GM18951 (cell line): ENCODE measurements around the gene TENM3.

ENCODE experiments used
- POLR2A ChIP-seq: IDR thresholded peaks from 4 replicates; pipeline ENCODE4 v1.6.1; 2011; ENCODE audit warnings: mild to moderate bottlenecking; ENCODE audit not compliant: insufficient read length, insufficient read depth; ENCODE audit errors: extremely low read depth
- in situ Hi-C: fragments of 300-500 bp; cut with MboI; formaldehyde crosslinking; loops from one replicate; pipeline ENCODE4 v1.12.0; 2022; ENCODE audit warnings: low sequenced_read_pairs, mixed read lengths, inconsistent platforms; ENCODE audit not compliant: unreplicated experiment

The TENM3 gene

GRCh38 chr4:182795446-182796238 is 552.4 kb downstream of the TENM3 start:
- in situ Hi-C loops = no loop called here
- TF ChIP-seq POLR2A = no peak

DNA sequence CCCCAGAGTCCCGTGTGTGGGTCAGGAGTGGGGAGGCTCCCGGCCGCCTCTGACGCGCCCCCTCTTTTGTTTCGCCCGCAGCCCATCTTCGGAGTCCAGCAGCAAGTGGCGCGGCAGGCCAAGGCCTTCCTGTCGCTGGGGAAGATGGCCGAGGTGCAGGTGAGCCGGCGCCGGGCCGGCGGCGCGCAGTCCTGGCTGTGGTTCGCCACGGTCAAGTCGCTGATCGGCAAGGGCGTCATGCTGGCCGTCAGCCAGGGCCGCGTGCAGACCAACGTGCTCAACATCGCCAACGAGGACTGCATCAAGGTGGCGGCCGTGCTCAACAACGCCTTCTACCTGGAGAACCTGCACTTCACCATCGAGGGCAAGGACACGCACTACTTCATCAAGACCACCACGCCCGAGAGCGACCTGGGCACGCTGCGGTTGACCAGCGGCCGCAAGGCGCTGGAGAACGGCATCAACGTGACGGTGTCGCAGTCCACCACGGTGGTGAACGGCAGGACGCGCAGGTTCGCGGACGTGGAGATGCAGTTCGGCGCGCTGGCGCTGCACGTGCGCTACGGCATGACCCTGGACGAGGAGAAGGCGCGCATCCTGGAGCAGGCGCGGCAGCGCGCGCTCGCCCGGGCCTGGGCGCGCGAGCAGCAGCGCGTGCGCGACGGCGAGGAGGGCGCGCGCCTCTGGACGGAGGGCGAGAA is 556.5 kb downstream of the TENM3 start:
- no peak for TF ChIP-seq POLR2A
- in situ Hi-C loops = loop anchor here (25.0 kb wide), 1 partner anchor 463 kb away; no protein-coding TSS in a partner anchor

GRCh38 chr4:182800216-182800515 is 557.0 kb downstream of the TENM3 start:
- in situ Hi-C loops = loop anchor here (25.0 kb wide), 1 partner anchor 462 kb away; no protein-coding TSS in a partner anchor
- TF ChIP-seq POLR2A = no peak

DNA sequence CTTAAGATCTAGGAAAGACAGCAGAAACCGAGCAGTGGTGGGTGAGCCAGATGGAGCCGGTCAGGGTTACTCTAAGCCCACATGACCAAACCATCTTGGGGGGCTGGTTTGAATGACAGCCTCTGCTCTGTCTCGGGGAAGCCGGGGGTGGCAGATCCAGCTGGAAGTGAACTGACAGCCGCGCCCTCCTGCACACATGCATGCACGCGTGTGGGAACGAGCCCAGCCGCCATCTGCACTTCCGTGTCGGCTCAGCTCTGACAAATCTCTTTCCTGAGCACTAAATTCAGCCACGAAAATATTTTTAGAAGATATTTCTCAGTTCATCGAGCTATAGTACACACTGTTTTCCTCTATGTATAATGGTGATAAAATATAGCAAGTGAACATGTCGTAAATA is 558.4 kb downstream of the TENM3 start:
- no peak for TF ChIP-seq POLR2A
- in situ Hi-C loops = loop anchor here (25.0 kb wide), 1 partner anchor 461 kb away; no protein-coding TSS in a partner anchor

- in situ Hi-C loops = loop anchor here (25.0 kb wide), 1 partner anchor 460 kb away; no protein-coding TSS in a partner anchor
- TF ChIP-seq POLR2A = no peak
Observed at GRCh38 chr4:182802621-182803020, 559.4 kb downstream of the TENM3 start.

GRCh38 chr4:182803235-182803634 is 560.0 kb downstream of the TENM3 start:
- in situ Hi-C loops = loop anchor here (25.0 kb wide), 1 partner anchor 459 kb away; no protein-coding TSS in a partner anchor

DNA sequence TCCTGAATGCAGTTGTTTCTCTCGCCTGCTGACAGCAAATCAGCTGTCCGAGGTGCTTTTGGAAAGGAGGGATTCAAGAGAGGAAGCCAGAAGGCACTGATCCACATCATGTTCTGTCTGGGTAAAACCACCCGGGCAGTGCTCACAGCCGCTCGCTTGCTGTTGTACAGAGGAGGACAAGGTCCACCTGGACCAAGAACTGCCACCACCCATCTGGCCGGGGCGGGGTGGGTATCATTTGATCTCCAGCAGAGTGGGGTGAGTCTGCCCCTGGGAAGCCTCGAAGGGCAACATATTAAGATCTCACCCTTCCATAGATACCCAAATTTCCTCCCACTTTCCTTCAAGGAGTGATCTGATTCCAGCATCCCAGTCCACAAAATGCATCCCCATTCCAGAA is 560.9 kb downstream of the TENM3 start:
- no peak for TF ChIP-seq POLR2A
- in situ Hi-C loops = loop anchor here (25.0 kb wide), 1 partner anchor 458 kb away; no protein-coding TSS in a partner anchor

More at GRCh38 chr4:182803235-182803634, 560.0 kb downstream of the TENM3 start:
- TF ChIP-seq POLR2A = no peak

- TF ChIP-seq POLR2A = no peak
- in situ Hi-C loops = loop anchor here (25.0 kb wide), 1 partner anchor 457 kb away; no protein-coding TSS in a partner anchor
Observed at GRCh38 chr4:182805321-182805720, 562.1 kb downstream of the TENM3 start.

DNA sequence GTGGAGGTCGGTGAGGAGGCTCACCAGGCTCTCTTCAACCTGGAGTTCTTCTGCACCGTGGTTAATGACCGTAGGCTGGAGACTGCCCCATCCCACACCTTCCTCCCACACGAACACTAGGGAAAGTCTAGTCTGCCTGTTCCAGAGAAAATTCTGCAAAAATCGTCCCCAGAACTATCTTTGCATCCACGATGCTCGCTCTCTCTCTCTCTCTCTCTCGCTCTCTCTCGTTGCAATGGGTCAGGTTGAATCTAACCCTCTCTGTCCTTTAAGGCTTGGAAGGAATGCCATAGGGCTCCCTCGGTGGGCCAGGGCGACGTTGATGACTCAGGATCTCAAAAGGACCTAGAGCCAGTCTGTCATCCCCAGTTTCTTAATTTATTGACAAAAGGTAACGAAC is 562.5 kb downstream of the TENM3 start:
- in situ Hi-C loops = loop anchor here (25.0 kb wide), 1 partner anchor 457 kb away; no protein-coding TSS in a partner anchor
- no peak for TF ChIP-seq POLR2A

DNA sequence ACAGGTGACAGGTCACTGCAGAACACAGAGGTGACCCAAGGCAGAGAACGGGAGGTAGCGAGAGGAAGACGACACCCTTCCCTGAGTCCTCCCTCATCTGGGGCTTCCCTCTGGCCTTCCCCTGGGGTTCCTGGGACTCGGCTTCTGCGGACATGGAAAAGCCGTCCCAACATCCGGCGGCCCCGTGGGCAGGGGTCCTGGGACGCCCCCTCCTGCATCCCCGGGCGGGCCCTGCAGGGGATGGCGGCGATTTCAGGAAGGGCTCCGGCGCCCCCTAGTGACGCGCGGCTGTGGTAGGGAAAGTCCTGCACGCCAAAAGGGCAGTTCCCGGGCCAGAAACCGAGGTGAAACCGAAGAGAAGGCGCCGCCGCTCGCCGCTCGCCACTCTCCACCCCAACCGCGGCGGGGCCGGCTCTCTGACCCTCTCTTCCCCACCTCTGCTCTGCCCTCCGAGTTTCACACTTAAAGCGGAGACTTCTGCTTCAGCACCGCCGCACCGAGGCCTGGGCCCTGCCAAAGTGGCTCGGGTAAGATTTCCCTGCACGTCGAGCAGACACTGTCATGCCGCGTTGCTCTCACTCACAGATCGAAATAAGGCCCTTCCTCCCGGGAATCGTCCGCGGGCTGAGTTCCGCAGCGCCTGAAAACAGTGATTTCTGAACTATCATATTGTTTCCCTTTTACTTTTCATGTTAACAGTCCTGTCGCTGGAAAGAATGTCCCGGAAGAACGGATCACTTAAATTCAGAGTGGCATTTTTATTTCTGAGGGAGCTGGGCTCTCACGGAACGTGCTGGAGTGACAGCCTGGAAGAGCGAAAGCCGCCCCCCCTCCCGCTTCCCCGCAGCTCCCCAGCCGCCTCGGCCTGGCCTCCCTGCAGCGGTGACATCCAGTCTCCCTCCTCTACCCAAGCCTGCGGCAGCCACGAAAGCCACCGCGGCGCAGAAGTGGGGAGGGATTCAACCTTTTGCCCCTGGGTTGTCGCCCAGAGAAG is 563.4 kb downstream of the TENM3 start:
- in situ Hi-C loops = loop anchor here (25.0 kb wide), 1 partner anchor 456 kb away; no protein-coding TSS in a partner anchor
- no peak for TF ChIP-seq POLR2A

DNA sequence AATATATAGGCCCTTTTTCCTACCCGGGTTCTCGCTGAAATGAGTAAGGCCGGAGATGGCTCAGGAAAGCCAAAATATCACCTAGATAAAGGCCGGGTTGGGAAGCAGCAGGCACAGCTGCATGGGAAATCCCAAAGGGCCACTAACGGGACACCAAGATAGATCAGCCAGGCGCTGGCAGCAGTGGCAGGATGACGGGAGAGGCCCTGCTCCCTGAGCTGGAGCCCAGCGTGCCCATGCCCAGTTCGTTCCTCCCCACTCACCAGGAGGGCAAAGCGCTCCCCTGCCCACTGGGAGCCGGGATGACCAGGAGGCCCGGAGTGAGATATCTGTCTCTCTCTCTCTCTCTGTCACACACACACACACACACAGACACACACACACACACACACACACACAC is 564.1 kb downstream of the TENM3 start:
- TF ChIP-seq POLR2A = no peak
- in situ Hi-C loops = loop anchor here (25.0 kb wide), 1 partner anchor 455 kb away; no protein-coding TSS in a partner anchor

- in situ Hi-C loops = loop anchor here (25.0 kb wide), 1 partner anchor 454 kb away; no protein-coding TSS in a partner anchor
- TF ChIP-seq POLR2A = no peak
Observed at GRCh38 chr4:182807767-182808548, 564.8 kb downstream of the TENM3 start.
